ENCODE results near the gene GTPBP10.

GTPBP10 gene

DNA sequence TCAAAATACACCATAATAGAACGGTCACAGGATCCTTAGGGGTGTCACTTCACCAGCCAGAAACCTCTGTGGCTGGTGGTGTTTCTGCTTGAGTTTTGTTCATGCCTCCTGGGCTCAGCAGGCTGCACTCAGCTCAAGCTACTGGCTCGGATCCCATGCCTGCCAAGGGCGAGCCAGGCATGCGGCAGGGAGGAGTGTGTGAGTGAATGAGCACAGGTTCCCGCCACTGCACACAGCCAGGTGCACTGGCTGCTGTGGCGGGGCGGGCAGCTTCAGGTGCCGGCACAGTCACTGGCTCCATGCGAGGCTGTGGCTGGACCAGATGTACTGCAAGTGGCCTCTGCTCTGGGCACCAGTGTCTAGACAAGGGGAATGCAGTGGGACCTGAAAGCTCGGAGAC is 86.2 kb downstream of the GTPBP10 start:
- no peak for DNase-seq (ENCODE audit: low spot score)

DNA sequence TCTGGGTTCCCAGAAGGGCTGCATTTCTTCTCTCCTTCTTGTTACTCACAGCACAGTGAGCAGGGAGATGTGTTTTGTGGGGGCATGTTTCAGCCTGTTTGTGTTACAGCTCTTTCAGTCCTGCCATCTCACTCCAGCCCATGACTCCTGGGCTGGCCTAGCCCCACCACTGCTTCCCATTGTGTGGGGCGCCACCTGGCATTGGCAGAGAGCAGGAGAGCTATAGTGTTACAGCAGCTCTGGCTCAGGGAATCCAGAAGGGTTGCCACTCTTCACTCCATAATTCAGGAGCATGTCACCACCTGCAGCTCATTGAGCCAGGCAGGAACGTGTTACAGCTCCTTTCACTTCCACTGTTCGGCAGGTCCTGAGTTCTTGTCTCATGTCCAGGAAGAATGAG is 86.7 kb downstream of the GTPBP10 start:
- no peak for DNase-seq (ENCODE audit: low spot score)

Data from hematopoietic multipotent progenitor cell treated with erythropoietin and hydrocortisone succinate and interleukin-3 and kit ligand, for 17 days (in vitro differentiated cells).